Measurements from ENCODE around the gene TACR1.
"Not testable (repeated sequence)": the region's sequence is repeated elsewhere in the genome, so short reads cannot be mapped to it uniquely, and the experiment has no call there.

The TACR1 gene

DNA sequence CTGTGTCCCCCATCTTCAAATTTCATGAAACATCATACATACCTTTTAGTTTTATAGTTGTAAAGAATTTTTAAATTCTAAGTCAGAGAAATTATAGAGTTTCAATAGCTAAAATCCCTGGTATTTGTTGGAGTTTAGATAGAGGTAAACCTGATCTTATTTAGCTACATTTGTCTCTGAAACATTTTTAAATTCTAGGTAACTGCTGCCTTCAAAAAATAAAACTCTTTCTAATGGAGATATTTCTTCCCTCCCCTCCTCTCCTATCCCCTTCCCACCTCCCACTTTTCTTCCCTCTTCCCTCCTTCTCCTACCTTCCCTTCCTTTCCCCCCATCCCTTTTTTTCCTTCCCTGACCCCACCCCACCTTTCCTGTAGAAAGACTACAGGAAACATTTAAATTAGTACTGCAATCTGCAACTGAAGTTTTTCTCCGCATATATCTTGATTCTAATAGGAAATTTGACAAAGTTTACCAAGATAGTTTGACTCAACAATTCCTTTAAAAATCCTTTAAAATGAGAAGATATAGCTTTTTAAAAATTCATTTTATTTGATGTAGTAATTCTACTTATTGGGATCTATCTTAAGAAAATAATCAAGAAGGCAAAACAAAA, 4.1 kb downstream of the TACR1 start:
- in situ Hi-C loops (cut with MboI; ENCODE audit: low sequenced_read_pairs), result no loop called here

DNA sequence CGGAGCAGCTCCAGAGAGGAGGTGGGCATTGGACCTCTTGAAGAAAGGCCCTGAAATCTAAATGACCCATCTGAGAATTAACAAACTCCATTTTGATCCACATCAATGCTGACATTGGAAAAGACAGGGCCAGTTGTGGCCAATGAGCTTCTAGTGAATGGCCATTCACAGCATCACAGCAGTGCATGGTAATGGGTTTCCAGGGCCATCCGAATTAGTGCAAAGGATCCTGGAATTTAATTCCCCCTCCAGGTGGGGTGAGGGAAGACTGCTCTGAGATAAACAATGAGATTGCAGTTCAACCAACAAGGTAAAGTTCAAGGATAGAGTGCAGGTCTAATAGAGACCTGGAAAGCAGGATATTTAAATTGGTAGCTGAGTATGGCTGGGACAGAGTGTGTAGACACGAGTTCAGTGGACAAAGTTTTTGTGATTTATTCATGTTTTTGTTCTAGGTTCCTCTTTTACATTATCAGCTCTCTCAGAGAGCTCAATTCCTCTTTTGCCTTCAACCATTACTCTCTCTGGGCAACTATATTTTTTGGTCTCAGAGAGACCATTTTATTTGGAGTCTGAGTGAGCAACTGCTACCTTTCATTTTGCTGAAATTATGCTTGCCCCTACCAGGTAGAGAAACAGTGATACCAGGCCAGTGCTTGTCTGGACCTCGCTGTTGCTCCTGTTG, 5.0 kb downstream of the TACR1 start:
- in situ Hi-C loops (cut with MboI; ENCODE audit: low sequenced_read_pairs), result no loop called here

DNA sequence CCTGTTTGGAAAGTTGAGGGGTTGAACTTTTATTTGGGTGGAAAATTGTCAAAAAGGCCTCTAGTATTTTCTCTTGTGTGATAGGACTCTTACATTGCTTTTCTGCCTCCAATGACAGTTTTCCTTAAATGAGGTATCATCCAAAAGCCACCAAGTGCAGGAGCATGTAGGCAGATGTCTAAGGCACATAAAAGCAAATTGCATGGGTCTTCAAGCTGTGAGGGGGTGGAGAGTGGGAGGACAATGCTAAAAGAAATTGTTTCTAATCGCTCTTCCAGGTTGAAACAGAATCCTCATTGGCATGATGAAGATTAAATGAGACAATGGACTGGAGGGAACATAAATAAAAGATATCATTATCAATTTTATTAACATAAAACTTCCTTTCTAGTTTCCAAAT, 6.8 kb downstream of the TACR1 start:
- in situ Hi-C loops (cut with MboI; ENCODE audit: low sequenced_read_pairs), result no loop called here

DNA sequence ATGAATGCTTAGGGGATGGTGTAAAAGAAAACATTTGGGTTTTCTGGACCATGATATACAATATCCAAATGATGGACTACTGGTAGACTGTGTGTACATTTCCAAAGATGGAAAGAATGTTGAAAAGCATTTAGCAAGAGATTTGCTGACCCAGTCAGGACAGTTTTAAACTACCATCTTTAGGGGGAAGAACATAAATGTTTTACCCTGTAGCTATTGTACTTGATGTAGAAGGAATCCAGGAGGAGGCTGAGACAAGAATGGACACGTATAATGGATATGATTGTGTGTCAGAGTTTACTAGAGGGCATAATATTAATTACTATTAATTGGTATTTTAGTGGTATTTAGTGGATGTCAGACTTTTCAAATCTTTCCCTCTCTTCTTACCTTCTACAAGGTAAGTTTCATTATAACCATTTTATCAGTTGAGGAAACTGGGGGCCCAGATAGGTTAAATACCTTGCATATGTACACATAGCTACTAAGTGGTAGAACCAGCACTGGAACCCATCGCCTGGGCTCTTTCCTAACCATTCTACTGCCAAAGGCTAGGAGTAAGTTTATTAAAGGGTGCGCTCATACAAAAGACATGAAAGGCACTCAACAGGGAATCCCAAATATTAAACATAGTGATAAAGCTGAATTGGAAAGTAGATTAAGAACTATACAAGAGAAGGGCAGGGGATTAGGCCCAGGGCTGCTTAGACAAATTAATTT, 8.9 kb downstream of the TACR1 start:
- in situ Hi-C loops (cut with MboI; ENCODE audit: low sequenced_read_pairs), result no loop called here

DNA sequence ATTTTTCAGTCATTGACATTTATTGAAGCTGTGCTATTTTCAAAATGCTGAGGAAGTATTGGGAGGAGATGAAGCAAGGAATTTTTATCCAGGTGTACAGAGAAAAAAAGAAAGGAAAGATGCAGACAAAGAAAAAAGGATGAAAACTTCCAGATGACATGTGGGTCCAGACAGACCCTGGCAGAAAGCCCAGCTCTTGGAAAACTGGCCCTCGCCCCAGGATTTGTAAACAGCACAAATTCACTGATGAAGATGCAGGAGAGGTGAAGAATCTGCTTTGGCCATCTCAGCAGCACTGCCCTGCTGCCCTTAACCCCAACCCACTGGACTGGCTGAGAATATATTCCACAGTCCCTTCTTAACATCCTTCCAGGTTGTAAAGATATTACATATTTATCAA, 12.5 kb downstream of the TACR1 start:
- in situ Hi-C loops (cut with MboI; ENCODE audit: low sequenced_read_pairs), result no loop called here

DNA sequence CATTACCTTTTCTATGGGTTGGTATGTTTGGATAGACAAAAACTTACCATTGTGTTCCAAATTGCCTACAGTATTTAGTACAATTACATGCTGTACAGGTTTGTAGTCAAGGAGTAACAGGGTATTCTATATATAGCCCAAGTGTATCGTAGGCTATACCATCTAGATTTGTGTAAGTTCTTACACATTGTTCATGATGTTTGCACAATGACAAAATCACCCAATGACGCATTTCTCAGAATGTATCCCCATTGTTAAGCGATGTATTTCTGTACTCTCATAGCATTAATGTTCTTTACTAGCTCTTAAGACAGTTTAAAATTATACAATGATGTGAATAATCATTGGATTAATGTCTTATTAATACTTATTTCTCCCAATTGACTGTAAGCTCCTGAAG, 16.7 kb downstream of the TACR1 start:
- in situ Hi-C loops (cut with MboI; ENCODE audit: low sequenced_read_pairs), result no loop called here

DNA sequence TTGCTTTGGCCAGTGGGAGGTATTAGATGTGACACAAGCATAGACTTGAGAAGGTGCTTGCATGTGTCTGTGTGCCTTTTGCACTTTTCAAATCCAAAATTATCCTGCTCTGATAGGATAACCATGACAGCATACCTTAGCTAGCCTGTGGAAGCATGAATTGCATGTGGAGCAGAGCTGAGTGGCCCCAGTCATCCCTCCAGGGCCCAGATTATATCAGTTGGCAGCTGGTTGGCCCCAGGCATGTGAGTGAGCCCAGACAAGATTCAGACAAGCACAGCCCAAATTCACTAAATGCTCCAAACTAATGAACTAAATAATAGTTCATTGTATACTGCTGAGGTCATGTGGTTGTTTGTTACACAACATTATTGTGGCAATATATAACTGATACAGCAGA, 18.8 kb downstream of the TACR1 start:
- in situ Hi-C loops (cut with MboI; ENCODE audit: low sequenced_read_pairs), result no loop called here

DNA sequence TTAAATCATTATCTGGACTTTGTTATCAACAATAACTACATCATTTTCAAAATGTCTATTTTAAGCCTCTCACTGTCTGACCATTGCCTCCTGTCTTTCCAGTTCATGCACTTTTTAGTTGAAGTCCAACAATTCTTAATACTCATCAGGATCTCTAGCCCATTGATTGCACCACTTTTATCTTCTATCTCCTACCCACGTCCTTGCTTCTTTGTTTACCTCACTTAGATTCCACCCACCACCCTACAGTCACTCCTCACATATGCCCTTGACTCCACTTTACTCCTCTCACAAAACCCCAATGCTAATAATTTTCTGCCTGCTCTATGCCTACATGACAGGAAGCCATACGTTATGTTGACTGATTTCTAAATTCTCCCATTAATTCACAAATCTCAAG, 21.9 kb downstream of the TACR1 start:
- in situ Hi-C loops (cut with MboI; ENCODE audit: low sequenced_read_pairs), result no loop called here

DNA sequence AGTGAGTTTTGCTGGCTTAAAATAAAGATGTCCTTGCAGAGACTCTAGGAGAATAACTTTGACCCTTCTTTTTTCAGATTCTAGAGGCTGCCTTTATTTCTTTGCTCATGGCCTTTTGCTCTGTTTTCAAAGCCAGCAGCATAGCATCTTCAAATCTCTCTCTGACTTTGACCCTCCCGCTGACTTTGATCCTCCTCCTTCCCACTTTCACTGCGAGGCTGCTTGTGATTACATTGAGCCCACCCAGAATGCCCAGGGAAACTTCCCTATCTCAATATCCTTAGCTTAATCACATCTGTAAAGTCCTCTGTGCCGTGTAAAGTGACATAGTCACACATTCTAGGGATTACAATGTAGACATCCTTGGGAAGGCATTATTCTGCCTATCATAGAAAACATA, 23.9 kb downstream of the TACR1 start:
- in situ Hi-C loops (cut with MboI; ENCODE audit: low sequenced_read_pairs), result no loop called here

DNA sequence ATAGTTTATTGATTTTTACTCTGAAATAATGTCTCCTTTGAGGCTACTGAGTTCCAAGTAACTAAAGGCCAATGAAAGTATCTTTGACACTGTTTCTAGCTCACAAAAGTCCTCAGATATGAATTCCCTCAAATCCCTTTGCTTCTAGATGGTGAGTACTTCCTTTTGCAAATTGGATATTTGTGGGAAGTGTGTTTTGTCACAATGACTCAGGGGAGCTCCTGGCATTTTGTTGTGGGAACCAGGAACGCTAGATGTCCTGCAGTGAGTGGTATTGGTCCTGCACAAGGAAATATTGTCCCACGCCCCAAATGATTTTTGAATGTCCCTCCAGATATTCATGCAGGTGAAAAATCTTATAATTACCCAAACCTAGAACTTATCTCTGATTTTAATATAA, 24.3 kb downstream of the TACR1 start:
- in situ Hi-C loops (cut with MboI; ENCODE audit: low sequenced_read_pairs), result no loop called here

DNA sequence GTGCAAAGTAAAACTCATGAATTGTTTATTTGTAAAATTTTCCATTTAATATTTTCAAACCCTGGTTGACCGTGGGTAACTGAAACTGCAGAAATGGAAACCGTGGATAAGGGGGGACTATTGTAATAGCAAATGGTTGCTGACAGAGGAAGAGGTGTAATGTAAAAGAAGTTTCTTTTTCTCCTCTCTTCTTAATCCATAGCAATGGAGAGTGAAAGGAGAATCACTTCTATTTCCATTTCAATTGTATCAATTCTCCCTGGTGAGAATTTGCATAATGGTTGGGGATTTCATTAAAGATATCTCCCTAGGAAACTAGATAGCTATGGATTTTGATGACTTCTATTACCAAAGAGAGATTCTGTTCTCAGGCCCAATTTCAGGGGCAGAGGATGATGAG, 24.8 kb downstream of the TACR1 start:
- in situ Hi-C loops (cut with MboI; ENCODE audit: low sequenced_read_pairs), result no loop called here

DNA sequence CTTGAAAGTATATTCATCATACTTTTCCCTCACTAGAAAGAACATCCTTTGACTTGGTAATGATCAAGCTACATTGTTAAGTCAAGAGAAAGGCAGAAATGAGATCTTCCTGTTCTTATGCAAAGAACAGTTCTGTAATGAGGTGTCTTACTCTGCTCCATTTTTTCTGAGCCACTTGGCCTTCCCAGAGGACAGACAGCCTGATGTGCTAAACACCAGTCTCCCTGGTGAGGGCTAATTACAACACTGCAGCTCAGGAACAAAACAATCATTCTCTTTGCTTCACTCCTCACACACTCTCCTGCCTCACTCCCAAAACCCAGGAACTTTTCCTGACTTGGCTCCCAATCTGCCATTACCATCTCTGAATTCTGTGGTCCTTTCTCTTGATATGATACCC, 25.6 kb downstream of the TACR1 start:
- in situ Hi-C loops (cut with MboI; ENCODE audit: low sequenced_read_pairs), result no loop called here

DNA sequence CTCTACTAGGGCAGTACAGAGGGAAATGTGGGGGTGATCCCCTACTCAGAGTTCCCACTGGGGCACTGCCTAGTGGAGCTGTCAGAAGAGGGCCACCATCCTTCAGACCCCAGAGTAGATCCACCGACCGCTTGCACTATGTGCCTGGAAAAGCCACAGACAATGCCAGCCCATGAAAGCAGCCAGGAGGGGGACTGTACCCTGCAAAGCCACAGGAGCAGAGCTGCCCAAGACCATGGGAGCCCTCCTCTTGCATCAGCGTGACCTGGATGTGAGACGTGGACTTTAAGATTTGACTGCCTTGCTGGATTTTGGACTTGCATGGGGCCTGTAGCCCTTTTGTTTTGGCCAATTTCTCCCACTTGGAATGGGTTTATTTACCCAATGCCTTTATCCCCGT, 27.9 kb downstream of the TACR1 start:
- in situ Hi-C loops (cut with MboI; ENCODE audit: low sequenced_read_pairs), result not testable (repeated sequence)

DNA sequence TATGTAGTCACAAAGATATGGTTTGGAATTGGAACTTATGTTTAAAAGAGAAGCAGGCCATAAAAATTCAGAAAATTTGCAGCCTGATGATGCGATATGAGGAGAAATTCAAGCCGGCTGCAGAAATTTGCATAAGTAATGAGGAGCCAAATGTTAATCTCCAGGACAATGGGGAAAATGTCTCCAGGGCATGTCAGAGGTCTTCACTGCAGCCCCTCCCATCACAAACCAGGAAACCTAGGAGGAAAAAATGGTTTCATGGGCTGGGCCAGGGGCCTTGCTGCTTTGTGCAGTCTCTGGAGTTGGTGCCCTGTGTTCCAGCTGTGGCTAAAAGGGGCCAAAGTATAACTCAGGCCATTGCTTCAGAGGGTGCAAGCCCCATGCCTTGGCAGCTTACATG, 28.4 kb downstream of the TACR1 start:
- in situ Hi-C loops (cut with MboI; ENCODE audit: low sequenced_read_pairs), result no loop called here

DNA sequence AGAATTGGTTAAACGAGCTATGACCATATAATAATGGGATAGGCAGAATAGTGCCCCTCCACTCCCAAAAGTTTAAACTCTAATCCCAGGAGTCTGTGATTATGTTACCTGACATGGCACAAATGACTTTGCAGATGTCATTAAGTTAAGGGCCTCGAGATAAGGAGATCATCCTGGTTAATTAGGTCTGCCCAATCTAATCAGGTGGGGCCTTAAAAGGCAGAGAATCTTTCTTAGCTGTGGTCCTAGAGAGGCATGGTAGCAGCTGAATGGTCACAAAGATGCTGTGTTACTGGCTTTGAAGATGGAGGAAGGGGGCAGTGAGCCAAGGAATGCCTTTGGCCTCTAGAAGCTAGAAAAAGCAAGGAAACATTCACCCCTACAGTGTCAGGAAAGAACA, 31.1 kb downstream of the TACR1 start:
- in situ Hi-C loops (cut with MboI; ENCODE audit: low sequenced_read_pairs), result no loop called here

DNA sequence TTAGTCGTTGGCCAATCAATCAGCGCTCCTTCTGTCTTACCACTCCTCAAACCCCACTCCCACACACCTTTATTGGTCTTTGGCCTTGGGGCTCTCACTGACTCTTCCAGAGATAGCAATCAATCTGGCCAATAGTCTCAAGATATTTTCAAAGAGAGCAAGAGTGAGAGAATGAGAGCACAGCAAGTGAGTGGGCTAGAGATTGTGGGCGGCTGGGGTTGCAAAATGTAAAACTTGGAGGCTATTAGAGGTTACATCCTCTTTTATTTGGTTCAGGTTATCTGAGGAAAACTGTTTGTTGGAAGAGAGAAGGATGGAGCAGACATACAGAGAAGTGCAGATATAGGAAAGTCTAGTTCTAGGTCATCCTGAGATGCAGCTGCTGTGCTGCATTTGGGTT, 32.8 kb downstream of the TACR1 start:
- in situ Hi-C loops (cut with MboI; ENCODE audit: low sequenced_read_pairs), result no loop called here

DNA sequence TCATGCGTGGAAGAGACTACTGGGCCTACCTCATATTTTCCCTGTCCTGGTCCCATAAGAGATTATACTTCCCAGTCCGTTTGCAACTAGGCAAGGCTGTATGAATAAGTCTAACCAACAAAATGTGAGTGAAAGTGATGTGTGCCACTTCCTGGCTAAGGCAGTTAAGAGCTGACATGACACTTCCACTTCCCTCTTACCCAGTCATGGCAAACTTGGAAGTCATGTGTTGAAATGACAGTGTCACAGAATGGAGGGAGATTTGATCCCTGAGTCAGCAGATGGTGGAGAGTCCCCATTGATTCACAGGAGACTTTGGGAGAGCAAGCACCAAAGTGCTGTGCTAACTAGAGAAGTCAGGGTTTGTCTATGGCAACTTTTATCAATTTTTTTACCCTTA, 36.4 kb downstream of the TACR1 start:
- in situ Hi-C loops (cut with MboI; ENCODE audit: low sequenced_read_pairs), result no loop called here

DNA sequence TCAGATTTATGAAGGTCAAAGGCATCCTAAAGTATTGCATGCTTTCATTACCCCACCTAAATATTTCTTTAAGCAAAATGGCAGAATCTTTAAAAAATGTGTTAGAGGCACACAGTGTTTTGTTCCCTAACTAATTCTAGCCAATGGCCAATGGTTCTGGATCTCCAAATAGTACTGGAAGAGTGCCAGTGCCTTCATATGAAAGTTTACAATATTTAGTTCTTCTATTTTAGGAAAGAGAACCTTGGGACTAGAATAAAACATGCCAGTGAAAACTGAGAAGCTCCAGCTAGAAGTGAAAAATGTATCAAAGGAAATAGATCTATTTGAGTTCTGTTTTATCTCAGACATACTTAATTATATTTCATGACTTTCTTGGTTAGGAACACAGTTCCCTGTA, 37.1 kb downstream of the TACR1 start:
- in situ Hi-C loops (cut with MboI; ENCODE audit: low sequenced_read_pairs), result no loop called here

DNA sequence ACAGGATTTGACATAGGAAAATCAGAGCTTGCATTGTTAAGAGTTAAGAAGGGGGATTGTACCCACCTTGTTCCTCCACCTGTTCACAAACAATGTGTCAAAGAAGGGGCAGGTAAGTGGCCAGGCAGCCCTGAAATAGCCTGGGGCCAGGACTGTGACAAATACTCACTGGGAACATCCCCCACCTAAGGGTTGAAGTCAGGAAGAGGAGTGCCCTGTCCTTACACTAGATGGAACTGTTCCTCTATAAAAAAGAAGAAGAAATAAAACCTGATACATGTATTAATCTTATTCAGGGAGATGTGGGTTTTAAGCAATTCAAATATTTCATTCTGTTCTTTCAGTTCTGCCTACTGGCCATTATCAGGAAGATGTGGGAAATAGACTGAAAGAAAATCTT, 41.9 kb downstream of the TACR1 start:
- in situ Hi-C loops (cut with MboI; ENCODE audit: low sequenced_read_pairs), result no loop called here

DNA sequence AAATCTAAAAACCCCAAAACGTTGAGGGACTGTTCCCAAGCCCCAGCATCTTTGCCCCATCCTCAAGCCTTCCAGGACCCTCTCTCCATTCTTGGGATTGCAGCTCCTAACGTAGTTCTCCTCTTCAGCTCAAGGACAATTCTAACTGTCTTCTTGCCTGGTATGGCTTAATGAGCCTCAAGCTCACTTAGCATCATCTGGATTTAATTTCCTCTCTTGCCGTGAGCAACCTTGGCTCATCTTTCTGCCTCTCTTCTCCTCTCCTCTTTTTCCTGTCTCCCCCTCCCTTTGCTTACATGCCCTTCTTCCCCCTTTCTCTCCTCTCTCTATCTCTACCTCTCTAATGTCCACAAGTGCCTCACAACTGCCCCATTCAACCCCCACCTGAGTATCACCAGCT, 44.2 kb downstream of the TACR1 start:
- in situ Hi-C loops (cut with MboI; ENCODE audit: low sequenced_read_pairs), result no loop called here

DNA sequence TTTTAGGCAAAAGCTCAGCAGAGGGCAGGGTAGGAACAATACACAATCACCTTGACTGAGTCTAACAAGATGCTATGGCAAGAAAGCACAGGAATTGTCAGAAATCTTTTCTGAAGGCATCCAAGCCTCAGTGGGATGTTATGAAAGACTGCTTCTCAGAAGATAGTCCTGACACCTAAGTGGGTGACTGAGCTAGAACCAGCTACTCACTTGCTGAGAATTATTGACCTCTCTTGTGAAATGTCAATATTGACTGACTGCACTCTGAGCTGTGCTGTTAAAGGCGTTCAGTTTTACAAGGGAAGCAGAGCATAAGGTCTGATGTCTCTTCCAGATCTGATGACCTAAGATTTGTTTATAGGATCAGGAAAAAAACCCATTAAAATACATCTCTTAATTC, 46.1 kb downstream of the TACR1 start:
- in situ Hi-C loops (cut with MboI; ENCODE audit: low sequenced_read_pairs), result no loop called here

DNA sequence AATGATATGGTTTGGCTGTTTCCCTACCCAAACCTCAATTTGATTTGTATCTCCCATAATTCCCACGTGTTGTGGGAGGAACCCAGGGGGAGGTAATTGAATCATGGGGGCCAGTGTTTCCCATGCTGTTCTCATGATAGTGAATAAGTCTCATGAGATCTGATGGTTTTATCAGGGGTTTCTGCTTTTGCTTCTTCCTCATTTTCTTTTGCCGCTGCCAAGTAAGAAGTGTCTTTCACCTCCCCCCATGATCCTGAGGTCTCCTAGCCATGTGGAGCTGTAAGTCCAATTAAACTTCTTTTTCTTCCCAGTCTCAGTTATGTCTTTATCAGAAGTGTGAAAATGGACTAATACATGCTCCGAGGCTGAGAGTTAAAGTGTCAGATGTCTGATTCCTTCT, 47.1 kb downstream of the TACR1 start:
- in situ Hi-C loops (cut with MboI; ENCODE audit: low sequenced_read_pairs), result not testable (repeated sequence)
